Lower leg skin (tissue), 4 donors: ENCODE data around the gene DPH2. TPM values are rescaled to one million over a fixed set of nuclear protein-coding genes. Genes with fewer than 3 reads are reported as not detected.

ENCODE experiments used
- DNase-seq, 2 donors: peaks; one replicate each; pipeline ENCODE4 v3.0.0-alpha.2; 2019; ENCODE audit warnings: low spot score in 2 of 2
- H3K4me3 ChIP-seq: fragments of 200-600 bp; sonication (generic); 2 replicates; pipeline ENCODE4 v1.5.1; 2017; ENCODE audit warnings: mild to moderate bottlenecking, low read depth; ENCODE audit not compliant: poor library complexity, severe bottlenecking
- CTCF ChIP-seq, 3 donors: fragments of 450-650 bp; IDR thresholded peaks; one replicate each; pipeline ENCODE4 v1.5.1; 2016; ENCODE audit warnings: antibody characterized with exemption in 3 of 3, mild to moderate bottlenecking in 3 of 3, moderate library complexity in 2 of 3
- POLR2A ChIP-seq, 2 donors: fragments of 450-650 bp; IDR thresholded peaks; one replicate each; pipeline ENCODE4 v1.6.1; 2016 to 2017; ENCODE audit warnings: antibody characterized with exemption in 2 of 2, mild to moderate bottlenecking in 1 of 2, moderate library complexity in 1 of 2
- WGBS, 2 donors: methylation state at CpG; one replicate each; pipeline ENCODE4 v1.1.5; 2018; 5-methylcytosine and 5-hydroxymethylcytosine counted together
- intact Hi-C: fragments of 100-400 bp; cut with DNase I; formaldehyde crosslinking; loops from one replicate; pipeline ENCODE4 v1.15.0; 2023; ENCODE audit warnings: low total_unique reads
- total RNA-seq, 4 donors: library from RNA; depleted of rRNA; stranded (reverse); fragments of >200 nt; gene quantifications; one replicate each; pipeline ENCODE4 v1.1.0, GENCODE V29; 2016

The DPH2 gene
- total RNA-seq, 4 donors from 2014 or later: 12.8 to 26.6 (median 17.7) TPM

GRCh38 chr1:43980255-43981134 lies 10.7 kb downstream of the DPH2 start:
- intact Hi-C loops: no loop called here
- no peak for DNase-seq
- no peak for TF ChIP-seq POLR2A (IDR thresholded peaks at IDR 0.05)
- no peak for TF ChIP-seq CTCF (IDR thresholded peaks at IDR 0.05)
- H3K4me3 ChIP-seq: no peak overlapping the region
- WGBS, 2 donors: 44 to 53% methylated on average over 12 to 13 of the region's 13 CpGs

- intact Hi-C loops: no loop called here
- no peak overlapping the region for H3K4me3 ChIP-seq
- TF ChIP-seq POLR2A (IDR thresholded peaks at IDR 0.05): no peak
- no peak for TF ChIP-seq CTCF (IDR thresholded peaks at IDR 0.05)
- DNase-seq: no peak
- 36 to 58% methylated on average over 19 to 20 of the region's 20 CpGs for WGBS, 2 donors
Measured at GRCh38 chr1:43981135-43981491, 11.3 kb downstream of the DPH2 start.

GRCh38 chr1:43981636-43982035 lies 11.8 kb downstream of the DPH2 start:
- 96% methylated on average over 15 to 17 of the region's 20 CpGs for WGBS, 2 donors
- TF ChIP-seq CTCF (IDR thresholded peaks at IDR 0.05) (no peak), POLR2A (IDR thresholded peaks at IDR 0.05) (no peak)
- intact Hi-C loops: no loop called here
- DNase-seq: no peak
- no peak overlapping the region for H3K4me3 ChIP-seq

GRCh38 chr1:43982241-43982640 lies 12.4 kb downstream of the DPH2 start:
- TF ChIP-seq CTCF (IDR thresholded peaks at IDR 0.05): no peak
- no peak for TF ChIP-seq POLR2A (IDR thresholded peaks at IDR 0.05)
- intact Hi-C loops: no loop called here
- no peak overlapping the region for H3K4me3 ChIP-seq
- no peak for DNase-seq
- WGBS, 2 donors: 89 to 91% methylated on average over 4 to 5 of the region's 8 CpGs

DNA sequence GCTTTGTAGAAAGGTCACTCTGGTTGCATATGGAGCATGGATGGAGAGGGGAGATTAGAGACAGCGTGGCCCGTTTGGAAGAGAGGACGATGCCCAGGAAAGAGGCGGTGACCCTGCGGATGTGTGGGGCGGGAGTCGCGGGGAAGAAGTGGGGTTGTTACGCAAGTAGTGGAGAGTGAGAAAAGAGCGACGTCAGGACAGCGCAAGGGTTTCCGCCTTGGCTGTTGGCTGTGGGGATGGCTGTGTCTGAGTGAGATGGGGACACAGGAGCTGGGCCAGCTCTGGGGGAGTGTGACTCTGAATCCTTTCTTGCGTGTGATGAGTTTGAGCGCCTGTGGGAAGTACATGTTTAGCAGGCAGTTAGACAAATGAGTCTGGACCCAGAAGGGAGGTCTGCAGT lies 13.0 kb downstream of the DPH2 start:
- TF ChIP-seq CTCF (IDR thresholded peaks at IDR 0.05) (no peak), POLR2A (IDR thresholded peaks at IDR 0.05) (no peak)
- DNase-seq: no peak
- intact Hi-C loops: no loop called here
- no peak overlapping the region for H3K4me3 ChIP-seq
- 82 to 83% methylated on average over 15 of the region's 15 CpGs for WGBS, 2 donors
